Endothelial cell of umbilical vein (primary cell): ENCODE data around the gene USP7. TPM values are rescaled to one million over a fixed set of nuclear protein-coding genes. Genes with fewer than 3 reads are reported as not detected.
A peak's percentile ranks its signal among the peaks of the same experiment; 100 is the strongest.

ENCODE experiments used
- BruUV-seq: library from RNA; stranded (reverse); fragments of 400-500 nt; replicated peaks from 2 replicates; lab custom pipeline; 2021; lab: Mats Ljungman, UMichigan
- CTCF ChIA-PET: fragments of 300-600, 350-600 bp; sonication (Branson Sonifier 250); formaldehyde crosslinking; loops from one replicate; lab custom pipeline; 2021; ENCODE audit warnings: antibody characterized with exemption, inconsistent platforms; lab: Charles Lee
- POLR2A ChIA-PET: fragments of 300-600, 350-600 bp; sonication (Branson Sonifier 250); formaldehyde crosslinking; loops from one replicate; lab custom pipeline; 2021; ENCODE audit warnings: antibody characterized with exemption, inconsistent platforms; lab: Charles Lee
- DNase-seq: peaks from one replicate; pipeline ENCODE4 v3.0.0-alpha.2; 2011; ENCODE audit warnings: low read depth, low spot score
- FAIRE-seq: peaks from 2 replicates; lab custom pipeline; 2011; peaks lifted over from hg19 to GRCh38; lab: Jason Lieb, UNC
- H2AFZ ChIP-seq: 2 replicates; pipeline ENCODE4 v1.6.0; 2012; ENCODE audit warnings: low read depth, low read length, control low read depth, inconsistent platforms
- H3K27ac ChIP-seq: 2 replicates; pipeline ENCODE4 v1.5.1; 2011; ENCODE audit warnings: low read depth, mild to moderate bottlenecking, control low read depth, low read length, moderate library complexity; ENCODE audit not compliant: insufficient read depth
- H3K27me3 ChIP-seq, 2 experiments: 2 replicates each; pipeline versions ENCODE4 v1.6.0 to v1.6.1; 2011; ENCODE audit warnings: low read length in 2 of 2, mixed read lengths in 1 of 2; ENCODE audit not compliant: control insufficient read depth in 2 of 2, insufficient read depth in 2 of 2
- H3K36me3 ChIP-seq, 2 experiments: 2 replicates in 1 of 2; 3 replicates in 1 of 2; pipeline ENCODE4 v1.5.1; 2011; ENCODE audit warnings: low read length in 2 of 2, mild to moderate bottlenecking in 1 of 2, moderate library complexity in 1 of 2; ENCODE audit not compliant: control insufficient read depth in 2 of 2, insufficient read depth in 2 of 2; ENCODE audit errors: extremely low read depth in 1 of 2
- H3K4me1 ChIP-seq: 3 replicates; pipeline ENCODE4 v1.5.1; 2011; ENCODE audit warnings: mild to moderate bottlenecking, low read length; ENCODE audit not compliant: control insufficient read depth, insufficient read depth; ENCODE audit errors: extremely low read depth
- H3K4me2 ChIP-seq: 2 replicates; pipeline ENCODE4 v1.6.1; 2011; ENCODE audit warnings: low read length, control low read depth, mixed read lengths; ENCODE audit not compliant: insufficient read depth
- H3K4me3 ChIP-seq, 3 experiments: fragments of 200-600 bp in 1 of 3; sonication (generic), shearing (Covaris generic) in 1 of 3; replicated peaks in 1 of 3; 2 replicates each; pipeline ENCODE4 v1.5.1; 2011 to 2016; ENCODE audit warnings: control low read depth in 3 of 3, low read length in 3 of 3, mild to moderate bottlenecking in 2 of 3, inconsistent platforms in 1 of 3, low read depth in 1 of 3, moderate library complexity in 1 of 3; ENCODE audit not compliant: insufficient read depth in 1 of 3
- H3K79me2 ChIP-seq: 2 replicates; pipeline ENCODE4 v1.6.0; 2012; ENCODE audit warnings: low read length, inconsistent platforms; ENCODE audit not compliant: control insufficient read depth, insufficient read depth
- H3K9ac ChIP-seq: replicated peaks from 2 replicates; pipeline ENCODE3; 2011; ENCODE audit warnings: low read length, control low read depth; ENCODE audit not compliant: insufficient read depth; ENCODE audit errors: extremely low read depth
- H3K9me1 ChIP-seq: replicated peaks from 3 replicates; pipeline ENCODE4 v1.6.0; 2011; ENCODE audit warnings: mild to moderate bottlenecking, low read length; ENCODE audit not compliant: control insufficient read depth, insufficient read depth; ENCODE audit errors: extremely low read depth
- H3K9me3 ChIP-seq: replicated peaks from 2 replicates; pipeline ENCODE4 v1.5.1; 2012; ENCODE audit warnings: low read length, inconsistent platforms; ENCODE audit not compliant: control insufficient read depth, insufficient read depth
- H4K20me1 ChIP-seq: replicated peaks from 2 replicates; pipeline ENCODE3; 2011; ENCODE audit warnings: mild to moderate bottlenecking, low read length; ENCODE audit not compliant: control insufficient read depth, insufficient read depth; ENCODE audit errors: extremely low read depth
- CTCF ChIP-seq, 2 donors: IDR thresholded peaks; 1 replicate in 1 of 2; 2 replicates in 1 of 2; pipeline ENCODE4 v1.5.1; 2011; ENCODE audit warnings: low read length in 2 of 2, mild to moderate bottlenecking in 2 of 2, moderate library complexity in 2 of 2, control low read depth in 1 of 2, inconsistent platforms in 1 of 2, low read depth in 1 of 2; ENCODE audit not compliant: insufficient read depth in 1 of 2; ENCODE audit errors: extremely low read depth in 1 of 2
- EZH2 ChIP-seq: IDR thresholded peaks from 2 replicates; pipeline ENCODE4 v1.6.1; 2012; ENCODE audit warnings: borderline replicate concordance, low read depth, mild to moderate bottlenecking, moderate library complexity, low read length, inconsistent platforms; ENCODE audit not compliant: severe bottlenecking
- FOS ChIP-seq: IDR thresholded peaks from 2 replicates; pipeline ENCODE4 v1.6.1; 2011; ENCODE audit warnings: mild to moderate bottlenecking, low read length, moderate library complexity, borderline replicate concordance; ENCODE audit not compliant: insufficient read depth
- GATA2 ChIP-seq: IDR thresholded peaks from 2 replicates; pipeline ENCODE4 v1.7.0; 2011; ENCODE audit warnings: low read depth, mild to moderate bottlenecking, moderate library complexity, mixed read lengths, low read length; ENCODE audit not compliant: insufficient read length, insufficient read depth
- JUN ChIP-seq: IDR thresholded peaks from 2 replicates; pipeline ENCODE4 v1.6.1; 2011; ENCODE audit warnings: borderline replicate concordance, low read depth; ENCODE audit not compliant: insufficient read length, insufficient read depth
- MAX ChIP-seq: IDR thresholded peaks from 2 replicates; pipeline ENCODE4 v1.6.1; 2011; ENCODE audit not compliant: insufficient read depth, insufficient read length
- MYC ChIP-seq: IDR thresholded peaks from one replicate; pipeline ENCODE4 v1.6.1; 2011; ENCODE audit warnings: mild to moderate bottlenecking, low read depth, low read length
- POLR2A ChIP-seq: IDR thresholded peaks from 2 replicates; pipeline ENCODE4 v1.6.1; 2012; ENCODE audit warnings: low read depth, mild to moderate bottlenecking, control low read depth, low read length
- POLR2AphosphoS5 ChIP-seq: IDR thresholded peaks from 2 replicates; pipeline ENCODE4 v1.6.1; 2012; ENCODE audit warnings: low read depth, mild to moderate bottlenecking, control low read depth, low read length, moderate library complexity; ENCODE audit not compliant: insufficient read depth
- dilution Hi-C: fragments of 300-500 bp; cut with MboI; formaldehyde crosslinking; loops from one replicate; pipeline ENCODE4 v1.15.0; 2019; ENCODE audit warnings: low sequenced_read_pairs; ENCODE audit not compliant: extremely low pct_ligation_motif_present
- intact Hi-C: fragments of 100-400 bp; cut with micrococcal nuclease; formaldehyde crosslinking; loops from one replicate; pipeline ENCODE4 v1.10.0; 2022
- polyA plus RNA-seq, 4 experiments: library from polyadenylated mRNA; depleted of rRNA in 3 of 4; stranded (reverse) in 3 of 4; unstranded in 1 of 4; fragments of >200 nt; gene quantifications; 2 replicates each; pipeline versions ENCODE4 v1.2.1 to v1.2.3, GENCODE V29; 2011 to 2012; ENCODE audit warnings: missing spikeins in 1 of 4
- total RNA-seq: library from RNA; stranded (reverse); gene quantifications from 2 replicates; pipeline ENCODE4 v1.2.3, GENCODE V29; 2021

USP7 gene
- total and polyA plus RNA-seq, 2 donors (not counting 3 experiments of a cell fraction or from before 2014, with no cell fraction given): 17.7 to 130 TPM

GRCh38 chr16:8866118-8866883 lies 97.4 kb downstream of the USP7 start:
- H3K9ac ChIP-seq: no peak overlapping the region
- DNase-seq (no peak), FAIRE-seq (no peak)
- TF ChIP-seq MAX (no peak), POLR2A (no peak), GATA2 (no peak), EZH2 (no peak), POLR2AphosphoS5 (no peak), CTCF (IDR thresholded peaks at IDR 0.05; ENCODE audit: extremely low read depth in 1 of 2, insufficient read depth in 1 of 2, low read depth in 1 of 2, low read length in 2 of 2) (no peak), MYC (no peak), FOS (no peak), JUN (no peak)
- dilution Hi-C loops (no loop called here), intact Hi-C loops (loop anchor here (5.0 kb wide), 1 partner anchor 299 kb away; no protein-coding TSS in a partner anchor)
- ChIA-PET POLR2A (interaction anchor here (0.8 kb wide), 1 partner anchor 16 kb away, joined by 3 read pairs; no protein-coding TSS in a partner anchor), CTCF (interaction anchor here (1.6 to 8.0 kb wide), 2 partner anchors 10 to 15 kb away, joined by 4 to 67 read pairs; partner anchors contain the start of gene LITAFD)
- peak overlapping the region; percentile 14 for H3K4me2 ChIP-seq
- no peaks in the 10 kb centered on the region for H3K36me3 ChIP-seq
- BruUV-seq: no TSS peak
- H3K4me1 ChIP-seq: peaks cover 20% of the 10 kb centered on the region
- peak overlapping the region in 1 of 3 experiments; percentile 60 for H3K4me3 ChIP-seq
- H3K9me3 ChIP-seq: no peaks in the 10 kb centered on the region
- no peak overlapping the region for H2AFZ ChIP-seq
- no peaks in the 10 kb centered on the region for H3K9me1 ChIP-seq
- no peaks in the 10 kb centered on the region for H4K20me1 ChIP-seq
- peaks cover 52% of the 10 kb centered on the region for H3K79me2 ChIP-seq
- no peaks in the 10 kb centered on the region for H3K27me3 ChIP-seq
- no peak overlapping the region for H3K27ac ChIP-seq
